PC-3 (cell line): ENCODE results near the gene ZNF423. TPM values are rescaled to one million over a fixed set of nuclear protein-coding genes. Genes with fewer than 3 reads are reported as not detected.

Experiments
- ATAC-seq: fragments of 200-7000 bp; cut with Tn5 transposase; 2 replicates; pipeline ENCODE4 v1.9.1; 2020; ENCODE audit warnings: mild to moderate bottlenecking, moderate library complexity
- BruUV-seq: library from RNA; stranded (reverse); fragments of 400-500 nt; replicated peaks from 2 replicates; lab custom pipeline; 2021; lab: Mats Ljungman, UMichigan
- CTCF ChIA-PET: fragments of 300-600 bp; sonication (Branson Sonifier 250); formaldehyde crosslinking; loops from one replicate; lab custom pipeline; 2022; ENCODE audit warnings: antibody characterized with exemption; lab: Charles Lee
- POLR2A ChIA-PET: fragments of 300-600 bp; sonication (Branson Sonifier 250); formaldehyde crosslinking; loops from one replicate; lab custom pipeline; 2022; ENCODE audit warnings: antibody characterized with exemption; ENCODE audit not compliant: unreplicated experiment; lab: Charles Lee
- DNase-seq: peaks from one replicate; pipeline ENCODE4 v3.0.0-alpha.2; 2015
- H2AFZ ChIP-seq: fragments of 300-600 bp; sonication (generic); 2 replicates; pipeline ENCODE4 v1.6.0; 2016; ENCODE audit warnings: antibody characterized with exemption, low read length
- H3F3A ChIP-seq: fragments of 300-600 bp; sonication (generic); one replicate; pipeline ENCODE4 v1.6.0; 2017; ENCODE audit warnings: antibody characterized with exemption, low read length, control low read depth, mild to moderate bottlenecking; ENCODE audit not compliant: unreplicated experiment
- H3K27ac ChIP-seq: fragments of 300-600 bp; sonication (generic); 2 replicates; pipeline ENCODE4 v1.5.1; 2016; ENCODE audit warnings: mild to moderate bottlenecking, low read length
- H3K27me3 ChIP-seq: fragments of 300-600 bp; sonication (generic); 2 replicates; pipeline ENCODE4 v1.6.1; 2016; ENCODE audit warnings: low read length, mixed read lengths
- H3K36me3 ChIP-seq: fragments of 300-600 bp; sonication (generic); 2 replicates; pipeline ENCODE4 v1.6.1; 2016; ENCODE audit warnings: low read depth, mixed run types, low read length, mixed read lengths
- H3K4me1 ChIP-seq: fragments of 300-600 bp; sonication (generic); 2 replicates; pipeline ENCODE4 v1.5.1; 2016; ENCODE audit warnings: low read length; ENCODE audit not compliant: insufficient read depth
- H3K4me2 ChIP-seq: fragments of 300-600 bp; sonication (generic); 2 replicates; pipeline ENCODE4 v1.6.0; 2016; ENCODE audit warnings: low read length
- H3K4me3 ChIP-seq: fragments of 300-600 bp; sonication (generic); 2 replicates; pipeline ENCODE4 v1.5.1; 2016; ENCODE audit warnings: mild to moderate bottlenecking, low read length, mixed read lengths
- H3K79me2 ChIP-seq: fragments of 300-600 bp; sonication (generic); 2 replicates; pipeline ENCODE4 v1.6.1; 2017; ENCODE audit warnings: low read length, mixed read lengths
- H3K9ac ChIP-seq: fragments of 300-600 bp; sonication (generic); 2 replicates; pipeline ENCODE4 v1.6.0; 2016; ENCODE audit warnings: mild to moderate bottlenecking, low read length
- H3K9me2 ChIP-seq: fragments of 300-600 bp; sonication (generic); replicated peaks from 2 replicates; pipeline ENCODE4 v1.6.1; 2016; ENCODE audit warnings: mixed run types, low read length, mixed read lengths
- H3K9me3 ChIP-seq: fragments of 300-600 bp; sonication (generic); 2 replicates; pipeline ENCODE4 v1.6.1; 2016; ENCODE audit warnings: low read length, mixed read lengths
- H4K20me1 ChIP-seq: fragments of 300-600 bp; sonication (generic); 2 replicates; pipeline ENCODE4 v1.6.1; 2016; ENCODE audit warnings: low read length, mixed read lengths
- EZH2 ChIP-seq: fragments of 300-600 bp; sonication (generic); IDR thresholded peaks from one replicate; pipeline ENCODE4 v1.6.1; 2017; ENCODE audit warnings: antibody characterized with exemption, mild to moderate bottlenecking, low read length; ENCODE audit not compliant: unreplicated experiment
- EZH2phosphoT487 ChIP-seq: fragments of 300-600 bp; sonication (generic); IDR thresholded peaks from 2 replicates; pipeline ENCODE4 v1.6.1; 2018; ENCODE audit warnings: mild to moderate bottlenecking, antibody characterized with exemption, low read length, borderline replicate concordance
- intact Hi-C: fragments of 100-400 bp; cut with micrococcal nuclease; formaldehyde crosslinking; loops from 2 replicates; pipeline ENCODE4 v1.9.0; 2023
- total RNA-seq: library from RNA; depleted of rRNA; stranded (reverse); fragments of >200 nt; gene quantifications from 2 replicates; pipeline ENCODE4 v1.2.3, GENCODE V29; 2014
- TF ChIP-seq, protein P1 (sequence below): fragments of 300-600 bp; sonication (generic); conservative IDR thresholded peaks from 2 replicates; pipeline ENCODE4 v1.5.1; 2017; ENCODE audit warnings: antibody characterized with exemption, low read depth, mild to moderate bottlenecking, low read length

ZNF423 gene
- total RNA-seq, 1 experiment from 2014 or later: not detected

DNA sequence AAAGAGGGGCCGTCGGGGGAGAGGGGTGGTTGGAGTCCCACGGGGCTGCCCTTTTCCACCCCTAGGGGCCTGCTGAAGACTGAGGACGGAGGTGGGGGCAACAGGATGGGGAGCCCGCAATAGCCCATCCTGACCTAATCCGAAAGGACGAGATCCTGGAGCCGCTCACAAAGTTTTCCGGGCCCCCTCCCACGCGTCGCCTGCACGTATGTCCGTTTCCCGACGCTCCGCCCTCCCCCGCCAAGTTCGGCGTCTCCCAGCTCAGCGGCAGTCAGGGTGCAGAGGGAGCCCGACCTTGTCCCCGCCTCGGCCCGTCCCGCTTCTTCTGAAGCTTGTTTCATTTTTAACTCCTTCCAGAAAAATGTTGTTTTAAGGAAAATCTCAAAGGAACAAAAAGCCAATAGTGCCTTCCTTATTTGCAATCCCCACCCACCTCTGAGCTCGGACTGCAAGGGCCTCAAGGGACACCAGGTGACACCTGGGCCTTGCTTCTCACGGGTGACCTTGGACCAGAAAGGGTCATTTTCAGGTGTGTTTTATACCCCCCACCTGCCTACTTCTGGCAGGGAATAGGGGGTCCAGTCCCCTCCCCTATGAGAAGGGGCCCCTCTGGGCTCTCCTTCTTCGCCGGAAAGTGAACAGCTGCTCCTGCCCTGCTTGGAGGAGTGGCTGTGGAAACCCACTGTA is 3.4 kb upstream of the ZNF423 start:
- intact Hi-C loops: no loop called here
- Histone ChIP-seq H3K9me2 (no peaks in the 10 kb centered on the region), H4K20me1 (no peaks in the 10 kb centered on the region), H3K27me3 (peaks cover 49% of the 10 kb centered on the region), H2AFZ (no peak overlapping the region), H3K79me2 (no peaks in the 10 kb centered on the region), H3K9me3 (no peaks in the 10 kb centered on the region), H3K27ac (no peak overlapping the region), H3F3A (no peaks in the 10 kb centered on the region), H3K4me1 (no peaks in the 10 kb centered on the region), H3K36me3 (no peaks in the 10 kb centered on the region), H3K9ac (no peak overlapping the region), H3K4me3 (no peak overlapping the region), H3K4me2 (no peak overlapping the region)
- ChIA-PET CTCF (no interaction called here), POLR2A (no interaction called here)
- DNase-seq (no peak), ATAC-seq (no peak)
- no TSS peak for BruUV-seq
- no peak for TF ChIP-seq EZH2
- no peak for TF ChIP-seq EZH2phosphoT487
- TF ChIP-seq, protein P1, sequence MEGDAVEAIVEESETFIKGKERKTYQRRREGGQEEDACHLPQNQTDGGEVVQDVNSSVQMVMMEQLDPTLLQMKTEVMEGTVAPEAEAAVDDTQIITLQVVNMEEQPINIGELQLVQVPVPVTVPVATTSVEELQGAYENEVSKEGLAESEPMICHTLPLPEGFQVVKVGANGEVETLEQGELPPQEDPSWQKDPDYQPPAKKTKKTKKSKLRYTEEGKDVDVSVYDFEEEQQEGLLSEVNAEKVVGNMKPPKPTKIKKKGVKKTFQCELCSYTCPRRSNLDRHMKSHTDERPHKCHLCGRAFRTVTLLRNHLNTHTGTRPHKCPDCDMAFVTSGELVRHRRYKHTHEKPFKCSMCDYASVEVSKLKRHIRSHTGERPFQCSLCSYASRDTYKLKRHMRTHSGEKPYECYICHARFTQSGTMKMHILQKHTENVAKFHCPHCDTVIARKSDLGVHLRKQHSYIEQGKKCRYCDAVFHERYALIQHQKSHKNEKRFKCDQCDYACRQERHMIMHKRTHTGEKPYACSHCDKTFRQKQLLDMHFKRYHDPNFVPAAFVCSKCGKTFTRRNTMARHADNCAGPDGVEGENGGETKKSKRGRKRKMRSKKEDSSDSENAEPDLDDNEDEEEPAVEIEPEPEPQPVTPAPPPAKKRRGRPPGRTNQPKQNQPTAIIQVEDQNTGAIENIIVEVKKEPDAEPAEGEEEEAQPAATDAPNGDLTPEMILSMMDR: no peak

DNA sequence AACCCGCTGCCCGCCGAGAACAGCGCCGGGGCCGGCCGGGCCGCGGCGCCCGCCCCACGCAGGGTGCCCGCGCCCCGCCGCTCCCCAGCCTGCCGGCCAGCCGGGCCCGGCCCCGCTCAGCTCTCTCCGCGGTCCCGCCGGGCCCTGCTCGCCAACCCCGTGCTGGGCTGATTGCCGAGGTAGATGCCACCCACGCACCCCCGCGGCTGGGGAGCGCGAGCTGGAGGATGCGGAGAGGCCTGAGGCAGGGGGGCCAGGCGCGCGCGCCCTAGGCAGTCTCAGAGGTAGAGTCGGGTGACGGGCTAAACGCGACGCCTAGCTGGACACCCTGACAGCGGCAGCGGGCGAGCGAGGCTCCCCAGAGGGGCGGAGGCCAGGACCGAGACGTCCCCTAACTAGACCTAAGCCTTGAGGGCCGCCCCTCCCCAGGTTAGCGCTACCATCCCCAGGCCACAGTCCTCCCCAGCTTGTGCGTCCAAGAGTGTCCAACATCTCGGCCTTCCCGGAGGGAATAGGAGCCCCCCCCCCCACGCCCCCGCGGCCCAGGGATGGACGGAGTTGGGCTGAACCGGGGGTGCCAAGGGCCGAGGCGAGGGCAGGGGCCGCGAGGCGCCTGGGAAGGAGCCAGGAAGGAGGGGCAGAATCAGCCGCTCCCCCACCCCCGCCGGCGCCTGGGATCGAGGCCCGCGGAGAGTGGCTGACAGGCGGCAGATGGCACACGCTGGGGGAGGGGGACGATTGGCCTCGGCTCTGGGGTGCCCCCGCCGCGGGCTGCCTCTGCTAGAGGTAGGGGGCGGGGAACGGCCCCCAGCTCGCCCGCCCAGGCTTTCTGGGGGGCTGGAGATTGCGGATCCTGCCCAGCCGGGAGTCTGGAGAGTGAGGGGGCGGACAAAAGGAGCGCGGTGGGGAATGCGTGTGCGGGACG is 2.5 kb upstream of the ZNF423 start:
- DNase-seq: no peak
- POLR2A ChIA-PET: no interaction called here
- CTCF ChIA-PET: no interaction called here
- H3K9ac ChIP-seq: no peak overlapping the region
- no peaks in the 10 kb centered on the region for H3K4me1 ChIP-seq
- H3F3A ChIP-seq: no peaks in the 10 kb centered on the region
- H3K79me2 ChIP-seq: no peaks in the 10 kb centered on the region
- no peaks in the 10 kb centered on the region for H4K20me1 ChIP-seq
- no peaks in the 10 kb centered on the region for H3K9me2 ChIP-seq
- intact Hi-C loops: no loop called here
- H3K36me3 ChIP-seq: no peaks in the 10 kb centered on the region
- no peak overlapping the region for H3K4me2 ChIP-seq
- ATAC-seq: no peak
- H3K27ac ChIP-seq: no peak overlapping the region
- H3K27me3 ChIP-seq: peaks cover 55% of the 10 kb centered on the region
- no peak for TF ChIP-seq EZH2
- TF ChIP-seq, protein P1: no peak
- no peak for TF ChIP-seq EZH2phosphoT487
- no TSS peak for BruUV-seq
- H2AFZ ChIP-seq: no peak overlapping the region
- H3K9me3 ChIP-seq: no peaks in the 10 kb centered on the region
- no peak overlapping the region for H3K4me3 ChIP-seq
